ENCODE measurements around the gene EZH1. TPM values are rescaled to one million over a fixed set of nuclear protein-coding genes. Genes with fewer than 3 reads are reported as not detected.

EZH1 gene
- total RNA-seq, 1 experiment from 2014 or later = 17.7 TPM

- no peaks in the 10 kb centered on the region for H3K9me3 ChIP-seq (ENCODE audit: control insufficient read depth, insufficient read depth, low read depth, low read length)
- H3K27me3 ChIP-seq (ENCODE audit: control insufficient read depth, insufficient read depth, low read length) = no peaks in the 10 kb centered on the region
- no TSS peak for BruUV-seq (replicated peaks)
- DNase-seq (ENCODE audit: low read depth, low spot score) (no peak), ATAC-seq (no peak)
- POLR2A ChIA-PET = no interaction called here
- in situ Hi-C loops (cut with HindIII; ENCODE audit: low pct_unique_long_range_greater_than_20kb, low sequenced_read_pairs) = no loop called here
- TF ChIP-seq, protein P1, sequence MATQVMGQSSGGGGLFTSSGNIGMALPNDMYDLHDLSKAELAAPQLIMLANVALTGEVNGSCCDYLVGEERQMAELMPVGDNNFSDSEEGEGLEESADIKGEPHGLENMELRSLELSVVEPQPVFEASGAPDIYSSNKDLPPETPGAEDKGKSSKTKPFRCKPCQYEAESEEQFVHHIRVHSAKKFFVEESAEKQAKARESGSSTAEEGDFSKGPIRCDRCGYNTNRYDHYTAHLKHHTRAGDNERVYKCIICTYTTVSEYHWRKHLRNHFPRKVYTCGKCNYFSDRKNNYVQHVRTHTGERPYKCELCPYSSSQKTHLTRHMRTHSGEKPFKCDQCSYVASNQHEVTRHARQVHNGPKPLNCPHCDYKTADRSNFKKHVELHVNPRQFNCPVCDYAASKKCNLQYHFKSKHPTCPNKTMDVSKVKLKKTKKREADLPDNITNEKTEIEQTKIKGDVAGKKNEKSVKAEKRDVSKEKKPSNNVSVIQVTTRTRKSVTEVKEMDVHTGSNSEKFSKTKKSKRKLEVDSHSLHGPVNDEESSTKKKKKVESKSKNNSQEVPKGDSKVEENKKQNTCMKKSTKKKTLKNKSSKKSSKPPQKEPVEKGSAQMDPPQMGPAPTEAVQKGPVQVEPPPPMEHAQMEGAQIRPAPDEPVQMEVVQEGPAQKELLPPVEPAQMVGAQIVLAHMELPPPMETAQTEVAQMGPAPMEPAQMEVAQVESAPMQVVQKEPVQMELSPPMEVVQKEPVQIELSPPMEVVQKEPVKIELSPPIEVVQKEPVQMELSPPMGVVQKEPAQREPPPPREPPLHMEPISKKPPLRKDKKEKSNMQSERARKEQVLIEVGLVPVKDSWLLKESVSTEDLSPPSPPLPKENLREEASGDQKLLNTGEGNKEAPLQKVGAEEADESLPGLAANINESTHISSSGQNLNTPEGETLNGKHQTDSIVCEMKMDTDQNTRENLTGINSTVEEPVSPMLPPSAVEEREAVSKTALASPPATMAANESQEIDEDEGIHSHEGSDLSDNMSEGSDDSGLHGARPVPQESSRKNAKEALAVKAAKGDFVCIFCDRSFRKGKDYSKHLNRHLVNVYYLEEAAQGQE (IDR thresholded peaks at IDR 0.05; ENCODE audit: insufficient read depth in 1 of 2, low read depth in 2 of 2, low read length in 1 of 2) = no peak
- TF ChIP-seq POLR2AphosphoS5 (IDR thresholded peaks at IDR 0.05; ENCODE audit: low read depth, low read length) (no peak), TCF7L2 (IDR thresholded peaks at IDR 0.05; ENCODE audit: low read depth, low read length) (no peak), SIN3A (IDR thresholded peaks at IDR 0.05; ENCODE audit: borderline replicate concordance, insufficient read depth, low read depth, low read length) (no peak)
- TF ChIP-seq, protein P2, sequence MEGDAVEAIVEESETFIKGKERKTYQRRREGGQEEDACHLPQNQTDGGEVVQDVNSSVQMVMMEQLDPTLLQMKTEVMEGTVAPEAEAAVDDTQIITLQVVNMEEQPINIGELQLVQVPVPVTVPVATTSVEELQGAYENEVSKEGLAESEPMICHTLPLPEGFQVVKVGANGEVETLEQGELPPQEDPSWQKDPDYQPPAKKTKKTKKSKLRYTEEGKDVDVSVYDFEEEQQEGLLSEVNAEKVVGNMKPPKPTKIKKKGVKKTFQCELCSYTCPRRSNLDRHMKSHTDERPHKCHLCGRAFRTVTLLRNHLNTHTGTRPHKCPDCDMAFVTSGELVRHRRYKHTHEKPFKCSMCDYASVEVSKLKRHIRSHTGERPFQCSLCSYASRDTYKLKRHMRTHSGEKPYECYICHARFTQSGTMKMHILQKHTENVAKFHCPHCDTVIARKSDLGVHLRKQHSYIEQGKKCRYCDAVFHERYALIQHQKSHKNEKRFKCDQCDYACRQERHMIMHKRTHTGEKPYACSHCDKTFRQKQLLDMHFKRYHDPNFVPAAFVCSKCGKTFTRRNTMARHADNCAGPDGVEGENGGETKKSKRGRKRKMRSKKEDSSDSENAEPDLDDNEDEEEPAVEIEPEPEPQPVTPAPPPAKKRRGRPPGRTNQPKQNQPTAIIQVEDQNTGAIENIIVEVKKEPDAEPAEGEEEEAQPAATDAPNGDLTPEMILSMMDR (IDR thresholded peaks at IDR 0.05) = no peak
- no peak overlapping the region for H3K4me3 ChIP-seq (ENCODE audit: low read depth in 2 of 2, low read length in 2 of 2)
- peaks cover 15% of the 10 kb centered on the region for H3K4me1 ChIP-seq (ENCODE audit: control insufficient read depth, insufficient read depth, low read length)
- intact Hi-C loops (cut with micrococcal nuclease; ENCODE audit: unreplicated experiment) = no loop called here
- CTCF ChIA-PET = no interaction called here
- no peaks in the 10 kb centered on the region for H3K36me3 ChIP-seq (ENCODE audit: control insufficient read depth, insufficient read depth, low read length)
- H3K27ac ChIP-seq (ENCODE audit: low read length) = no peak overlapping the region
These were observed 59.8 kb downstream of the EZH1 start for GRCh38 chr17:42684929-42685556.

DNA sequence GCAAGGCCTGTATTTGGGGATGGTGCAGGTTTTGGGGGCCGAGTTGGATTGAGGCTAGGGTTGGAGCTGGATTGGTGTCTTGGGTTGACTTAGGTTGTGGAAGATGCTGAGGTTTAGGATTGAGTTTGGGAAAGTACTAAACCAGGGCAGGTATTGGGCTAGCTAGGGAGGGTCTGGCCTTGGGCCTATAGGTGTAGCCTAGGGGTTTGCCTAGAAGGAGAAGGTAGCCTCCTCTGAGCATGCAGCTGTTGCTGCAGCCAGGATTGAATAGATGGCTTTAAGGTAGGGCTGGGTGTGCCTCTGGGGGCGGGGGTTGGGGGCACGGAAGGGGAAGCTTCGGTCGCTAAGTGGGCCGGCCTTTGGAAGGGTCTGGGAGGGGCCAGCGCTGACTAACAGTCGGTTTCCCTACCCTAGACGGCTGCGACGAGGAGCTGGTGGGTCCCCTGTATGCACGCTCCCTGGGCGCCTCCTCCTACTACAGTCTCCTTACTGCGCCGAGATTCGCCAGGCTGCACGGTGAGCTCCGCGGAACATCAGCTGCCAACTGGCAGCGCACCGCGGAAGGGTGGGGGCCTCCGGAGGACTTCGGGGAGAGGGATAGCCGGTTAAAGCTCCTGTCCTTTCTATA, 61.3 kb downstream of the EZH1 start:
- Histone ChIP-seq H3K36me3 (ENCODE audit: control insufficient read depth, insufficient read depth, low read length) (no peaks in the 10 kb centered on the region), H3K27me3 (ENCODE audit: control insufficient read depth, insufficient read depth, low read length) (no peaks in the 10 kb centered on the region), H3K4me1 (ENCODE audit: control insufficient read depth, insufficient read depth, low read length) (peaks cover 17% of the 10 kb centered on the region), H3K4me3 (ENCODE audit: low read depth in 2 of 2, low read length in 2 of 2) (peak overlapping the region; percentile 52 to 67; a peak in 3 of 4 replicates), H3K9me3 (ENCODE audit: control insufficient read depth, insufficient read depth, low read depth, low read length) (no peaks in the 10 kb centered on the region), H3K27ac (ENCODE audit: low read length) (peak overlapping the region; percentile 17; the same call in 1 of the 2 replicates)
- POLR2A ChIA-PET = interaction anchor here (0.9 kb wide), 1 partner anchor 29 kb away, joined by 3 read pairs; no protein-coding TSS in a partner anchor
- DNase-seq (ENCODE audit: low read depth, low spot score) = no peak
- intact Hi-C loops (cut with micrococcal nuclease; ENCODE audit: unreplicated experiment) = no loop called here
- CTCF ChIA-PET = interaction anchor here (0.6 to 1.3 kb wide), 3 partner anchors 86 to 164 kb away, joined by 4 to 10 read pairs (median 4); no protein-coding TSS in a partner anchor
- TF ChIP-seq SIN3A (IDR thresholded peaks at IDR 0.05; ENCODE audit: borderline replicate concordance, insufficient read depth, low read depth, low read length) (no peak), TCF7L2 (IDR thresholded peaks at IDR 0.05; ENCODE audit: low read depth, low read length) (no peak), POLR2AphosphoS5 (IDR thresholded peaks at IDR 0.05; ENCODE audit: low read depth, low read length) (no peak)
- TF ChIP-seq, protein P1 (IDR thresholded peaks at IDR 0.05; ENCODE audit: insufficient read depth in 1 of 2, low read depth in 2 of 2, low read length in 1 of 2) = no peak
- TF ChIP-seq, protein P2 (IDR thresholded peaks at IDR 0.05) = no peak
- in situ Hi-C loops (cut with HindIII; ENCODE audit: low pct_unique_long_range_greater_than_20kb, low sequenced_read_pairs) = no loop called here
- ATAC-seq = no peak
- BruUV-seq (replicated peaks) = TSS peak; percentile 50
